PC-3 (cell line): Measurements from ENCODE around the gene LKAAEAR1.

Experiments
- EZH2phosphoT487 ChIP-seq: fragments of 300-600 bp; sonication (generic); IDR thresholded peaks from 2 replicates; pipeline ENCODE4 v1.6.1; 2018; ENCODE audit warnings: mild to moderate bottlenecking, antibody characterized with exemption, low read length, borderline replicate concordance
- TF ChIP-seq, protein P1 (sequence below): fragments of 300-600 bp; sonication (generic); conservative IDR thresholded peaks from 2 replicates; pipeline ENCODE4 v1.5.1; 2017; ENCODE audit warnings: antibody characterized with exemption, low read depth, mild to moderate bottlenecking, low read length

GRCh38 chr20:64047046-64047389 is 37.2 kb downstream of the LKAAEAR1 start:
- TF ChIP-seq, protein P1, sequence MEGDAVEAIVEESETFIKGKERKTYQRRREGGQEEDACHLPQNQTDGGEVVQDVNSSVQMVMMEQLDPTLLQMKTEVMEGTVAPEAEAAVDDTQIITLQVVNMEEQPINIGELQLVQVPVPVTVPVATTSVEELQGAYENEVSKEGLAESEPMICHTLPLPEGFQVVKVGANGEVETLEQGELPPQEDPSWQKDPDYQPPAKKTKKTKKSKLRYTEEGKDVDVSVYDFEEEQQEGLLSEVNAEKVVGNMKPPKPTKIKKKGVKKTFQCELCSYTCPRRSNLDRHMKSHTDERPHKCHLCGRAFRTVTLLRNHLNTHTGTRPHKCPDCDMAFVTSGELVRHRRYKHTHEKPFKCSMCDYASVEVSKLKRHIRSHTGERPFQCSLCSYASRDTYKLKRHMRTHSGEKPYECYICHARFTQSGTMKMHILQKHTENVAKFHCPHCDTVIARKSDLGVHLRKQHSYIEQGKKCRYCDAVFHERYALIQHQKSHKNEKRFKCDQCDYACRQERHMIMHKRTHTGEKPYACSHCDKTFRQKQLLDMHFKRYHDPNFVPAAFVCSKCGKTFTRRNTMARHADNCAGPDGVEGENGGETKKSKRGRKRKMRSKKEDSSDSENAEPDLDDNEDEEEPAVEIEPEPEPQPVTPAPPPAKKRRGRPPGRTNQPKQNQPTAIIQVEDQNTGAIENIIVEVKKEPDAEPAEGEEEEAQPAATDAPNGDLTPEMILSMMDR, result no peak
- TF ChIP-seq EZH2phosphoT487, result no peak
